Measurements from ENCODE around the gene OR1I1.
"Not testable (repeated sequence)": the region's sequence is repeated elsewhere in the genome, so short reads cannot be mapped to it uniquely, and the experiment has no call there.

OR1I1 gene

GRCh38 chr19:15081911-15082310 lies at the start of gene OR1I1:
Gene OR1I1 (plus strand): TSS chr19:15082211. CDS start chr19:15087066, 4,855 bp downstream.
- DNase-seq, result no peak

GRCh38 chr19:15035795-15036311 lies 46.2 kb upstream of the OR1I1 start:
- DNase-seq, result no peak

GRCh38 chr19:15037586-15037985 lies 44.4 kb upstream of the OR1I1 start:
- DNase-seq, result no peak

- no peak for DNase-seq
Observed at GRCh38 chr19:15038294-15038693, 43.7 kb upstream of the OR1I1 start.

- DNase-seq, result no peak
Observed at GRCh38 chr19:15042003-15042402, 40.0 kb upstream of the OR1I1 start.

GRCh38 chr19:15042826-15043225 lies 39.2 kb upstream of the OR1I1 start:
- DNase-seq, result no peak

- DNase-seq, result no peak
Observed at GRCh38 chr19:15045506-15045905, 36.5 kb upstream of the OR1I1 start.

- DNase-seq, result no peak
Observed at GRCh38 chr19:15047680-15048079, 34.3 kb upstream of the OR1I1 start.

GRCh38 chr19:15048128-15048527 lies 33.9 kb upstream of the OR1I1 start:
- no peak for DNase-seq

- DNase-seq, result no peak
Observed at GRCh38 chr19:15048885-15049541, 33.0 kb upstream of the OR1I1 start, which contains the start of gene CASP14. Gene CASP14 (plus strand): TSS chr19:15049480. CDS start chr19:15052252, 2,772 bp downstream.

- no peak for DNase-seq
Observed at GRCh38 chr19:15050639-15051038, 31.4 kb upstream of the OR1I1 start.

GRCh38 chr19:15062036-15062435 lies 20.0 kb upstream of the OR1I1 start:
- no peak for DNase-seq

- not testable (repeated sequence) for DNase-seq
Observed at GRCh38 chr19:15070386-15070785, 11.6 kb upstream of the OR1I1 start.

- DNase-seq, result no peak
Observed at GRCh38 chr19:15072930-15073647, 8.9 kb upstream of the OR1I1 start.

GRCh38 chr19:15074371-15074770 lies 7.6 kb upstream of the OR1I1 start:
- DNase-seq, result no peak

- no peak for DNase-seq
Observed at GRCh38 chr19:15075806-15076205, 6.2 kb upstream of the OR1I1 start.

- DNase-seq, result not testable (repeated sequence)
Observed at GRCh38 chr19:15080002-15080401, 2.0 kb upstream of the OR1I1 start.

- no peak for DNase-seq
Observed at GRCh38 chr19:15087182-15087581, 5.2 kb downstream of the OR1I1 start.

GRCh38 chr19:15091918-15092753 lies 10.1 kb downstream of the OR1I1 start:
- DNase-seq, result no peak

- DNase-seq, result no peak
Observed at GRCh38 chr19:15093001-15093400, 11.0 kb downstream of the OR1I1 start.

GRCh38 chr19:15096223-15096622 lies 14.2 kb downstream of the OR1I1 start:
- no peak for DNase-seq

GRCh38 chr19:15097980-15098379 lies 16.0 kb downstream of the OR1I1 start:
- DNase-seq, result not testable (repeated sequence)

GRCh38 chr19:15098460-15098859 lies 16.4 kb downstream of the OR1I1 start:
- no peak for DNase-seq
